HG03175 (cell line): ENCODE results near the gene BAAT.

ENCODE experiments used
- ATAC-seq: cut with Tn5 transposase; IDR thresholded peaks from one replicate; pipeline ENCODE4 v1.9.1; 2021; ENCODE audit warnings: mild to moderate bottlenecking, moderate library complexity; ENCODE audit not compliant: unreplicated experiment

BAAT gene

DNA sequence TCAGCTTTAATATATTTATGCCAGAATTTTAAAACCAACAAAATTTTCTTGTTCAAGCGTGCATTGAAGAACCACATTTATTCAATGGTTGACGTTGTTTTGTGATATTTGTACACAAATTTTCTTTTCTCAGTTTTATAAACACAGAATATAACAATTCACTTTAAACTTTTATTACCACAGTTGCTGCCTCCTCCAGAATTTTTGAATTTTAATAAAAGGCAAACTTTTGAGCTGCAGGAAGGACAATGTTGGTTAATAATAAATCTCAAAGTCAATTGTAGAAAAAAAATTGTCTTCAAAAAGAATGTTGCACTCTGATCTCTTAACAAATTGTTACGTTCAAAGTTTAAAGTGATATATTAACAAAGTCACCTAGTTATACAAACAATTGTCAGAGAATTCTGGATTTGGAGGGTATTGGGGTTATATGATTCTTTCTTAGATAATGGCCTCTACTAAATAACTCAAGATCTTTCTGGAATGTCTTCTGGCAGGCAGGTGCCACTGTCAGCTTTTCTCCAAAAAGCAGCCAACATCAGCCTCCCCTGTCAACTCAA lies 60.5 kb downstream of the BAAT start:
- no peak for ATAC-seq

- no peak for ATAC-seq
Measured at GRCh38 chr9:101323129-101323528, 61.7 kb downstream of the BAAT start.

GRCh38 chr9:101317735-101318134 lies 67.1 kb downstream of the BAAT start:
- ATAC-seq, result no peak

GRCh38 chr9:101315112-101315450 lies 69.7 kb downstream of the BAAT start:
- no peak for ATAC-seq

DNA sequence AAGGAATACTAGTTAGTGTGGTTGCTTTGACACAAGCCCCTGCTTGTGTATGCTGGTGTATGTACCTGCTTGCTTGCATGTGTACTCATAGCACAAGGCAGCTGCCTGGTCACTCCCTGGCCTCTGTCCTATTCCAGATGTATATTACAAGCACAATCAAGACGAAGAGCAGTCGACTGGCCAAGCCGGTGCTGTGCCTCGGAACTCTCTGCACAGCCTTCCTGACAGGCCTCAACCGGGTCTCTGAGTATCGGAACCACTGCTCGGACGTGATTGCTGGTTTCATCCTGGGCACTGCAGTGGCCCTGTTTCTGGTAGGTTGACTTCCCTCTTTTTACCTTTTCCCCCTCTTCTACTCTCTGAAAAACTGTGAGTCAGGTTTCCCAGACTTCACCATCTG lies 72.1 kb downstream of the BAAT start:
- ATAC-seq, result no peak

DNA sequence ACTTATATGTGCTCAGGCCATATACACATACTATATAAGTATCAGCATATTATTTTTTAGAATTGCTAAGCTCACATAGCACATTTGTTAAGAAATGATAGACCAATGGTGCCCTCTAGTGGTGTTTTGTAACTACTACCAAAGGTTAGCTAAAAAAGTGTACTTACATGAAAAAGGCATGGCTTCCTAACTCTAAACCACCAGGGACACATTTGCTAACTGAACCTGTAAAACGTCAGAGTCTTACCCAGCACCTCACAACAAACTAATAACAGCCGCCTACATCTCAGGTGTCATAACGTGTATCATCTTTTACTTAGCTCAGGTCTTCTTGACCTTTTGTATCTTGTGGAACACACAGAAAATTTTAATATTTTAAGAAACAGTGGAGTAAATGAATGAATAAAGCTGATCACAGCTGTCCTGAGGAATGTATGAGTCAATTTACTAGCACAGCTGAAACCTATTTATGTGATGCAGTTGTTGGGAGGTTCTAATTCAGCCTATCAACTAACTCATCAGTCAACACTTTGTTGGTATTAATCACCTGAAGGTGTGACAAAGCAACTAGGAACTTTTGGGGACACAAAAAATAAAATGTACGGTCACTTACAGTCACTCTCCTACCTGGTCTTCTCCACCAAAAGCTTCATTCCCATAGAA lies 72.9 kb downstream of the BAAT start:
- peak; percentile 83 for ATAC-seq

- no peak for ATAC-seq
Measured at GRCh38 chr9:101311191-101311590, 73.6 kb downstream of the BAAT start.
